HUES64 (cell line): ENCODE data around the gene NCAPH2.

Source experiments
- H3K27ac ChIP-seq: 2 replicates; pipeline ENCODE4 v1.7.0; 2013; ENCODE audit warnings: low read depth, low read length, inconsistent platforms
- H3K27me3 ChIP-seq: 2 replicates; pipeline ENCODE4 v1.6.1; 2013; ENCODE audit warnings: mild to moderate bottlenecking, low read length; ENCODE audit not compliant: insufficient read depth
- H3K36me3 ChIP-seq: 2 replicates; pipeline ENCODE4 v1.6.1; 2013; ENCODE audit warnings: mild to moderate bottlenecking, low read length; ENCODE audit not compliant: insufficient read depth
- H3K4me1 ChIP-seq: 2 replicates; pipeline ENCODE4 v1.6.1; 2013; ENCODE audit warnings: mild to moderate bottlenecking, low read length, moderate library complexity; ENCODE audit not compliant: insufficient read depth
- H3K4me3 ChIP-seq: 2 replicates; pipeline ENCODE4 v1.5.1; 2013; ENCODE audit warnings: mild to moderate bottlenecking, low read length, moderate library complexity
- H3K9ac ChIP-seq: 2 replicates; pipeline ENCODE4 v1.6.1; 2013; ENCODE audit warnings: mild to moderate bottlenecking, low read depth, low read length
- H3K9me3 ChIP-seq: 2 replicates; pipeline ENCODE4 v1.6.1; 2013; ENCODE audit warnings: low read depth, low read length; ENCODE audit not compliant: insufficient read depth
- WGBS: fragments of 150-250, 120-280 bp; methylation state at CpG from one replicate; pipeline ENCODE4 v1.1.7; 2013; ENCODE audit warnings: missing lambda C conversion rate; 5-methylcytosine and 5-hydroxymethylcytosine counted together

NCAPH2 gene

GRCh38 chr22:50562523-50563412, 54.7 kb downstream of the NCAPH2 start, which contains the start of gene SYCE3:
SYCE3 (minus strand) TSS chr22:50562919; CDS start chr22:50556405, 6,514 bp downstream.
- H3K4me3 ChIP-seq = peak within 1 kb of the TSS; percentile 66
- no peak within 1 kb of the TSS; the same call in 1 of the 2 replicates for H3K9ac ChIP-seq
- no peak within 1 kb of the TSS for H3K27ac ChIP-seq
- peaks cover 21% of the 10 kb centered on the region for H3K27me3 ChIP-seq
- no peaks in the 10 kb centered on the region for H3K9me3 ChIP-seq
- 6% methylated on average over 60 of the region's 61 CpGs for WGBS
- no peaks in the 10 kb centered on the region for H3K4me1 ChIP-seq
- H3K36me3 ChIP-seq = no peaks in the 10 kb centered on the region

GRCh38 chr22:50563413-50564160, 55.6 kb downstream of the NCAPH2 start:
- Histone ChIP-seq H3K4me3 (peak overlapping the region; percentile 66), H3K27ac (no peak overlapping the region), H3K27me3 (peaks cover 21% of the 10 kb centered on the region), H3K36me3 (peaks cover 3% of the 10 kb centered on the region; the same call in 1 of the 2 replicates), H3K9ac (no peak overlapping the region; the same call in 1 of the 2 replicates), H3K4me1 (no peaks in the 10 kb centered on the region), H3K9me3 (no peaks in the 10 kb centered on the region)
- WGBS = 37% methylated on average over 17 of the region's 17 CpGs

- Histone ChIP-seq H3K27me3 (peaks cover 21% of the 10 kb centered on the region), H3K9ac (no peak overlapping the region), H3K4me3 (no peak overlapping the region), H3K4me1 (no peaks in the 10 kb centered on the region), H3K9me3 (no peaks in the 10 kb centered on the region), H3K36me3 (peaks cover 9% of the 10 kb centered on the region), H3K27ac (no peak overlapping the region)
- WGBS = 91% methylated on average over 11 of the region's 11 CpGs
Measured at GRCh38 chr22:50564289-50564688, 56.3 kb downstream of the NCAPH2 start.

GRCh38 chr22:50567721-50568252, 59.8 kb downstream of the NCAPH2 start:
- Histone ChIP-seq H3K9ac (no peak overlapping the region), H3K36me3 (peaks cover 44% of the 10 kb centered on the region), H3K4me3 (no peak overlapping the region), H3K9me3 (no peaks in the 10 kb centered on the region), H3K27me3 (peaks cover 21% of the 10 kb centered on the region), H3K4me1 (no peaks in the 10 kb centered on the region), H3K27ac (no peak overlapping the region)
- WGBS = 96% methylated on average over 7 of the region's 7 CpGs

- 94% methylated on average over 7 of the region's 7 CpGs for WGBS
Measured at GRCh38 chr22:50568626-50569025, 60.6 kb downstream of the NCAPH2 start.

GRCh38 chr22:50569041-50569459, 61.0 kb downstream of the NCAPH2 start:
- WGBS = 95% methylated on average over 7 of the region's 8 CpGs
- Histone ChIP-seq H3K27ac (no peak overlapping the region), H3K36me3 (peaks cover 50% of the 10 kb centered on the region), H3K9ac (no peak overlapping the region), H3K4me1 (no peaks in the 10 kb centered on the region), H3K9me3 (no peaks in the 10 kb centered on the region), H3K27me3 (peaks cover 10% of the 10 kb centered on the region; the same call in 1 of the 2 replicates), H3K4me3 (no peak overlapping the region)

More at GRCh38 chr22:50568626-50569025, 60.6 kb downstream of the NCAPH2 start:
- Histone ChIP-seq H3K36me3 (peaks cover 50% of the 10 kb centered on the region), H3K9me3 (no peaks in the 10 kb centered on the region), H3K9ac (no peak overlapping the region), H3K4me3 (no peak overlapping the region), H3K27ac (no peak overlapping the region), H3K27me3 (peaks cover 14% of the 10 kb centered on the region), H3K4me1 (no peaks in the 10 kb centered on the region)

GRCh38 chr22:50569896-50570535, 62.0 kb downstream of the NCAPH2 start:
- no peaks in the 10 kb centered on the region for H3K4me1 ChIP-seq
- no peaks in the 10 kb centered on the region for H3K9me3 ChIP-seq
- 93% methylated on average over 13 of the region's 13 CpGs for WGBS
- peaks cover 1% of the 10 kb centered on the region; the same call in 1 of the 2 replicates for H3K27me3 ChIP-seq
- H3K27ac ChIP-seq = no peak overlapping the region
- H3K9ac ChIP-seq = no peak overlapping the region
- H3K36me3 ChIP-seq = peaks cover 56% of the 10 kb centered on the region
- H3K4me3 ChIP-seq = no peak overlapping the region

- Histone ChIP-seq H3K36me3 (peaks cover 62% of the 10 kb centered on the region), H3K9ac (no peak overlapping the region), H3K27me3 (no peaks in the 10 kb centered on the region), H3K4me3 (no peak overlapping the region), H3K27ac (no peak overlapping the region), H3K9me3 (no peaks in the 10 kb centered on the region), H3K4me1 (no peaks in the 10 kb centered on the region)
- 95% methylated on average over 12 of the region's 12 CpGs for WGBS
Measured at GRCh38 chr22:50570861-50571260, 62.8 kb downstream of the NCAPH2 start.

- peaks cover 65% of the 10 kb centered on the region for H3K36me3 ChIP-seq
- H3K9me3 ChIP-seq = no peaks in the 10 kb centered on the region
- no peak overlapping the region for H3K9ac ChIP-seq
- 92% methylated on average over 26 of the region's 26 CpGs for WGBS
- H3K27me3 ChIP-seq = no peaks in the 10 kb centered on the region
- H3K27ac ChIP-seq = no peak overlapping the region
- no peak overlapping the region for H3K4me3 ChIP-seq
- no peaks in the 10 kb centered on the region for H3K4me1 ChIP-seq
Measured at GRCh38 chr22:50571264-50572175, 63.5 kb downstream of the NCAPH2 start.

- Histone ChIP-seq H3K27me3 (no peaks in the 10 kb centered on the region), H3K27ac (no peak overlapping the region), H3K36me3 (peaks cover 65% of the 10 kb centered on the region), H3K9me3 (no peaks in the 10 kb centered on the region), H3K4me3 (no peak overlapping the region), H3K4me1 (no peaks in the 10 kb centered on the region), H3K9ac (no peak overlapping the region)
- WGBS = 96% methylated on average over 11 of the region's 11 CpGs
Measured at GRCh38 chr22:50572965-50573364, 64.9 kb downstream of the NCAPH2 start.
